Small intestine (tissue), 7 donors: ENCODE results near the gene TSGA10IP. TPM values are rescaled to one million over a fixed set of nuclear protein-coding genes. Genes with fewer than 3 reads are reported as not detected.
A peak's percentile ranks its signal among the peaks of the same experiment; 100 is the strongest.

Source experiments
- DNase-seq, 2 donors: peaks; one replicate each; pipeline versions ENCODE4 v3.0.0 to v3.0.0-alpha.2; 2013
- FAIRE-seq: peaks from 2 replicates; lab custom pipeline; 2012; peaks lifted over from hg19 to GRCh38; lab: Jason Lieb, UNC
- H3K27ac ChIP-seq, 3 donors: one replicate each; pipeline ENCODE4 v1.5.1; 2013; ENCODE audit warnings: low read length in 2 of 3, mild to moderate bottlenecking in 2 of 3, control low read depth in 1 of 3, inconsistent platforms in 1 of 3, low read depth in 1 of 3, moderate library complexity in 1 of 3
- H3K27me3 ChIP-seq, 3 donors: one replicate each; pipeline ENCODE4 v1.6.1; 2013; ENCODE audit warnings: low read length in 3 of 3, inconsistent platforms in 1 of 3; ENCODE audit not compliant: control insufficient read depth in 3 of 3, insufficient read depth in 3 of 3
- H3K36me3 ChIP-seq, 3 donors: one replicate each; pipeline ENCODE4 v1.6.1; 2013; ENCODE audit warnings: low read length in 3 of 3, inconsistent platforms in 1 of 3, low read depth in 1 of 3, mild to moderate bottlenecking in 1 of 3, moderate library complexity in 1 of 3; ENCODE audit not compliant: control insufficient read depth in 3 of 3, insufficient read depth in 2 of 3
- H3K4me1 ChIP-seq, 3 donors: one replicate each; pipeline ENCODE4 v1.6.1; 2013; ENCODE audit warnings: low read length in 2 of 3, inconsistent platforms in 1 of 3, low read depth in 1 of 3, mild to moderate bottlenecking in 1 of 3, moderate library complexity in 1 of 3; ENCODE audit not compliant: control insufficient read depth in 3 of 3, insufficient read depth in 2 of 3
- H3K4me3 ChIP-seq, 3 donors: one replicate each; pipeline ENCODE4 v1.5.1; 2013; ENCODE audit warnings: low read length in 3 of 3, control low read depth in 1 of 3, inconsistent platforms in 1 of 3, low read depth in 1 of 3, mild to moderate bottlenecking in 1 of 3, moderate library complexity in 1 of 3
- H3K9me3 ChIP-seq, 2 donors: one replicate each; pipeline ENCODE4 v1.6.1; 2013; ENCODE audit warnings: low read depth in 1 of 2, low read length in 1 of 2; ENCODE audit not compliant: control insufficient read depth in 2 of 2, insufficient read depth in 1 of 2
- WGBS, 3 donors: extraction: QIAGEN DNeasy Blood & Tissue Kit; methylation state at CpG; one replicate each; pipeline ENCODE4 v1.1.7; 2013; 5-methylcytosine and 5-hydroxymethylcytosine counted together
- polyA plus RNA-seq, 4 donors: library from polyadenylated mRNA; stranded (reverse) in 3 of 4; unstranded in 1 of 4; fragments of 200-250 nt in 3 of 4; fragments of 120-200 nt in 1 of 4; gene quantifications; one replicate each; pipeline versions ENCODE4 v1.2.1 to v1.2.3, GENCODE V29; 2013
- donor health status: healthy with polysubstance abuse.
- donor health status: control.
- donor health status: control.
- donor health status: Bipolar disorder and iron deficiency.
- donor health status: healthy.

The TSGA10IP gene
- polyA plus RNA-seq, 4 donors, result 0.07 TPM; not detected in 3

DNA sequence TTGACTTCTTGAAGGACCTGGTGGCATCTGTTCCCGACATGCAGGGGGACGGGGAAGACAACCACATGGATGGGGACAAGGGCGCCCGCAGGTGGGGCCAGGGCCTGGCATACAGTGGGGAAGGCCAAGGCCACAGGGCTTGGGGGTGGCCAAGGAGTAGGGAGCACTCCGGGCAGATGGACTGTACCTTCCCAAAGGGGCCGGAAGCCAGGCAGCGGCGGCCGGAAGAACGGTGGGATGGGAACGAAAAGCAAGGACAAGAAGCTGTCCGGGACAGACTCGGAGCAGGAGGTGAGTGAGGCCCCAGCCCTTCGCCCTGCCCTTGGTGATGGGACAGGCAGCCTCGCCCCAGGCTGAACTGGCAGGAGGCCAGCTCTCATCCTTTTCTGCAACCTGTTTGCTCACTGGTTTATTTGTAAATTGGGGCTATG is 24.9 kb upstream of the TSGA10IP start:
- no peaks in the 10 kb centered on the region for H3K27me3 ChIP-seq
- DNase-seq, result no peak
- H3K4me1 ChIP-seq, result peaks cover 3 to 22% (median 21%) of the 10 kb centered on the region in 3 donors
- 31 to 60% (median 44%) methylated on average over 15 of the region's 15 CpGs for WGBS, 3 donors
- no peak overlapping the region for H3K27ac ChIP-seq
- H3K36me3 ChIP-seq, result peaks cover 0 to 50% (median 3%) of the 10 kb centered on the region in 3 donors
- no peaks in the 10 kb centered on the region for H3K9me3 ChIP-seq
- FAIRE-seq, result no peak
- H3K4me3 ChIP-seq, result peak overlapping the region in 2 of 3 donors; percentile 85 to 90

DNA sequence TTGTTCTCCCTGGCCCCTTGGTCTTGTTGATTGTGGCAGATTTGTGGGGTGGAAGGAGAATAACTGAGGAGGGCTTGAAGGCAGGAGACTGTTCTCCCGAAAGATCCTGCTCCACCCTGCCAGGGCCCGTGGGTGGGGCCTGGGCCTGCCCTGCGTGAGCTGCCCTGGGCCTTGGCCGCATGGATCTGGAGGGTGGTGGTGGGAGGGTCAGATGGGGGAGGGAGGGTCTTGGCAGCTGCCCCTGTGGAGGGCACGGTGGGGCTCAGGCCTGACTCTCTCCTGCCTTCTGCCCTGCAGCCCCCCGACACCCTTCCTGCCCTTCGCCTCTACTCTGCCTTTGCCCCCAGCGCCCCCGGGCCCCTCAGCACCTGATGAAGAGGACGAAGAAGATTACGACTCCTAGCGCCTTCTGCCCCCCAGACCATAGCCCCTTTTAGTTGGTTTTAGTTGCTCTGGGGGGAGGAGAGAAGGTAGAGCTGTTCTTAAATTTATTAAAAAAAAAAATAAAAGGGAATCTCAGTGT is 24.2 kb upstream of the TSGA10IP start:
- H3K4me3 ChIP-seq, result no peak overlapping the region
- whole genome bisulfite sequencing, 3 donors, result 84 to 88% (median 85%) methylated on average over 11 to 12 of the region's 12 CpGs
- no peaks in the 10 kb centered on the region for H3K9me3 ChIP-seq
- DNase-seq, result no peak
- no peak overlapping the region for H3K27ac ChIP-seq
- H3K4me1 ChIP-seq, result peaks cover 3 to 22% (median 21%) of the 10 kb centered on the region in 3 donors
- H3K36me3 ChIP-seq, result peaks cover 0 to 50% (median 3%) of the 10 kb centered on the region in 3 donors
- no peaks in the 10 kb centered on the region for H3K27me3 ChIP-seq
- FAIRE-seq, result no peak

DNA sequence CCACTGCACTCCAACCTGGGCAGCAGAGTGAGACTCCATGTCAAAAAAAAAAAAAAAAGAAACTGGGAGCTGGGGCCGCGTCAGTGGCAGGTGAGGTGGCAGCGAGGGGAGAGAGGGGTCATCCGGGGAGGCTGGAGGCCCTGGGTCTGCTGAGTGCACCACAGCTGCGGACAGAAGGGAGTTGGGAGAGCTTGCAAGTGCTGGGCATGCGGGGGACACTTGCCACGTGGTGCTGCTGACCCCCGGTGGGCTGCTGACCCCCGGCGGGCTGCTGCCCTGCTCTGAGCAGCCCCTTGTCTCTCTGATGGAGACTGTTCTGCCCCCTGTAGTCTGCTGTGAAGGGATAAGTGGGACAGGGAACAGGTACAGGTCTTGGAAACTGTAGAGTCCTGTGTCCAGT is 23.4 kb upstream of the TSGA10IP start:
- 90 to 95% (median 92%) methylated on average over 7 to 10 of the region's 10 CpGs for WGBS, 3 donors
- H3K27ac ChIP-seq, result no peak overlapping the region

DNA sequence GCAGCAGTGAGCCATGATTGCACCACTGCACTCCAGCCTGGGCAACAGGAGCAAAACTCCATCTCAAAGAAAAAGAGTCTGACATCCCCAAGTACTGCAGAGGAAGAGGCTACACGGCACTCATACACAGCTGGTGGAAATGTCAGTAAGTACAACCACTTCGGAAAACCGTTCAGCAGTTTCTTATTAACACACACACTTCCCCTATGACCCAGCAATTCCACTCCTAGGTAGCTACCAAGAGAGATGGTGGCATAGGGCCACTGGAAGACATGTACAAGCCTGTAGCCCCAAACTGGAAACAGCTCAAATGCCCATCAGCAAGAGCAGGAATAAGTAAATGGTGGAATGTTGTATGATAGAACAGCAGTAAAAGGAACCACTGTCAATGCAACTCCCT is 22.7 kb upstream of the TSGA10IP start:
- WGBS, 3 donors, result 78 to 90% (median 82%) methylated on average over 3 of the region's 3 CpGs
- no peak overlapping the region for H3K4me3 ChIP-seq
- DNase-seq, result no peak
- peaks cover 0 to 17% (median 9%) of the 10 kb centered on the region in 3 donors for H3K4me1 ChIP-seq
- FAIRE-seq, result no peak
- H3K27me3 ChIP-seq, result no peaks in the 10 kb centered on the region
- no peaks in the 10 kb centered on the region for H3K9me3 ChIP-seq
- H3K36me3 ChIP-seq, result peaks cover 0 to 38% (median 3%) of the 10 kb centered on the region in 3 donors
- no peak overlapping the region for H3K27ac ChIP-seq

More for the DNA sequence above, 23.4 kb upstream of the TSGA10IP start:
- no peak overlapping the region for H3K4me3 ChIP-seq
- no peaks in the 10 kb centered on the region for H3K27me3 ChIP-seq
- no peak for DNase-seq
- H3K36me3 ChIP-seq, result peaks cover 0 to 45% (median 3%) of the 10 kb centered on the region in 3 donors
- peaks cover 3 to 22% (median 14%) of the 10 kb centered on the region in 3 donors for H3K4me1 ChIP-seq
- no peaks in the 10 kb centered on the region for H3K9me3 ChIP-seq
- FAIRE-seq, result no peak

DNA sequence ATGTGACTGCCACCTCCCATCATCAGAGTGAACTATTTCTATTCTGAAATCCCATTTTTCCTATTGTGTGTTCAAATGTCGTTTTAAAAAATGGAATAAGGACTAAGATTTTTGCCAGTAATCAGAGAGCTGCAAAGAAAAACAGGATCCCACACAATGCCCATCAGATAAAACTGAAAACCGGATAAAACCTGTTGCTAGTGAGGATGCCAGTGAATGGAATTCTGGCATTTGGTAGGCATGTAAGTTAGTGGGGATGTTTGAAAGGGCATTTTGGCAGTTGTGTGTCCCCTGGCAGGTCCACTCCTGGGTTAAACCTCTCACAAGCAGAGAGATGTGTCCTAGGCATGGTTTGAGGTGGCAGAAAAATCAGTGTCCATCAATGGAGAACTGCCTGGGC is 19.9 kb upstream of the TSGA10IP start:
- Histone ChIP-seq H3K9me3 (no peaks in the 10 kb centered on the region), H3K27ac (no peak overlapping the region), H3K27me3 (no peaks in the 10 kb centered on the region), H3K4me1 (peaks cover 0 to 6% (median 4%) of the 10 kb centered on the region in 3 donors), H3K36me3 (peaks cover 0 to 32% (median 3%) of the 10 kb centered on the region in 3 donors), H3K4me3 (no peak overlapping the region)
- FAIRE-seq (no peak), DNase-seq (no peak)
- 45 to 75% (median 64%) methylated on average over 2 of the region's 2 CpGs for WGBS, 3 donors

DNA sequence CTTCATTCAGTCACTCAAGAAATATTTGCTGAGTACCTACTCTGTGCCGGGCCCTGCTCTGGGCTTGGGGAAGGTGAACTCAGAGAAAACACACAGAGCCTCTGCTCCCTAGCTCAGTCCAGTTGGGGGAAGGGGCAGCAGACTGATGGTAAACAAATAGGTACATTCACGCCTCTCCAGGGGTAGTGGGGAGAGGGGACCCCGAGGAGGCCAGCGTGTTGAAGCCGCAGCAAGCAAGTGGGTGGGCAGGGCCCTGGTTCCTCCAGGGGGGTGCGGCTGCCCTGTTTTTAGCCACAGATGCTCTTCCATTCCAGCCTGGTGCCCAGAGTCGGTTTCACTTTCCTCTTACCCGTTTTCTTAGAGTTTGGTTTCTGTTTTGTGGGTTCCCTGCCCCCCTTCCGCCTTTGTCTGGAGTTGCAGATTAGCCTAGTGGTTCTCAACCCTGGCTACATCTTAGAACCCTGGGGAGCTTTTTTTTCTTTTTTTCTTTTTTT is 17.3 kb upstream of the TSGA10IP start:
- peaks cover 0 to 4% of the 10 kb centered on the region in 2 donors for H3K9me3 ChIP-seq
- FAIRE-seq (no peak), DNase-seq (peak in 1 of 2 donors; percentile 71)
- no peaks in the 10 kb centered on the region for H3K4me1 ChIP-seq
- H3K27me3 ChIP-seq, result peaks cover 0 to 12% (median 0%) of the 10 kb centered on the region in 3 donors
- peaks cover 0 to 10% (median 0%) of the 10 kb centered on the region in 3 donors for H3K36me3 ChIP-seq
- H3K4me3 ChIP-seq, result no peak overlapping the region
- 22 to 35% (median 23%) methylated on average over 9 of the region's 9 CpGs for WGBS, 3 donors
- peak overlapping the region in 2 of 3 donors; percentile 69 to 83 for H3K27ac ChIP-seq

DNA sequence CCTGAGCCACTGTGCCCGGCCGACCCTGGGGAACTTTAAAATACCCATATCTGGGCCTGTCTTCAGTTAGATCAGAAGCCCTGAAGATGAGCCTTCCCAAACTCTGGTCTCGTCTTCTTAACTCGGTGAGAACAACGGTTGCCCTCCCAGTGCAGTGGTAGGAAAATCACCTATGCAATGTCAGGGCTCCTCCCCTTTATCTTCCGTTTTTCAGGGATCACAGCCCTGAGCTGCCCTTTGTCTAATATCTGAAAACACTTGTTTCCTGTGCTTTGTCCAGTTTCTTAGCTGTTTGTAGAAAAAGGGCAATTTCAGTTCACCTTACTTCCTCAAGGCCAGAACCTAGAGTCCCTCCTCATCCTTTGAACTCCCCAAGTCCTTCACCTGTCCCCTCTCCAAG is 16.6 kb upstream of the TSGA10IP start:
- peak overlapping the region in 2 of 3 donors; percentile 41 to 59 for H3K27ac ChIP-seq
- peaks cover 0 to 6% (median 0%) of the 10 kb centered on the region in 3 donors for H3K36me3 ChIP-seq
- no peak overlapping the region for H3K4me3 ChIP-seq
- H3K9me3 ChIP-seq, result peaks cover 0 to 4% of the 10 kb centered on the region in 2 donors
- H3K4me1 ChIP-seq, result no peaks in the 10 kb centered on the region
- DNase-seq (no peak), FAIRE-seq (no peak)
- 61 to 74% (median 71%) methylated on average over 6 of the region's 6 CpGs for WGBS, 3 donors
- H3K27me3 ChIP-seq, result peaks cover 0 to 17% (median 0%) of the 10 kb centered on the region in 3 donors

DNA sequence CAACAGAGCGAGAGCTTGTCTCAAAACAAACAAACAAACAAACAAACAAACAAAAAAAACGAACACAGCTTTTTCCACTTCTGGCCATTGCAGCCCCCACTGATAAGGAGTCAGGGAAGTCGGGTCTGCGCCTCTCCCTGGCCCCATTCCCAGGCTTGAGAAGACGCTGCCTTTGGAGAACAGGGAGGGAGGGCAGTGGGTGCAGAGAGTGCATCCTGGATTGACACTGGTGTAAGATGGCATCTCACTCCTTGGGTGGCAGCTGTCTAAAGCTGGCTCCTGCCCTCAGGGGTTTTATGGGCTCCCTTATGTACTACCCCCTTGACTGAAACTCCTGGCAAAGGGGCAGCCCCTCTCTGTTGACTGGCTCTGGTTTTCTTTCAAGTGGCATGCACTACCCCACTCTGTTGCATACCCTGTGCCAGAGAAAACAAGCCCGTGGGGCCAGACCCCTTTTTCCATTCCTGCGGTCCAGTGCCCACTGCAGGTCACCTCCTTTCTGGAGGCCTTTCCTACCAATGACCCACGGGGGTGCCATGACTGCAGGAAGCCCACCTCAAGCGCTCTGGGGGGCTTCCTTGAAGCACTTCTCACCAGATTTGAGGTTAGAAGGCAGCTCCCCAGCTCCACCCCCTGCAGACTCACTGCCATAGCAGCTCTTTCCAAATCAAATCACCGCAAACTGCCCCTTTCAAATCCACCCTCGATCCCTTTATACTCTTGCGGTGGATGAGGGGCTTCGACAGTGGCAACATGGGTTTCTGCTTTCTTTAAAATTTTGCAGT is 13.3 kb upstream of the TSGA10IP start:
- WGBS, 3 donors, result 51 to 63% (median 57%) methylated on average over 13 of the region's 13 CpGs
- no peak for DNase-seq
- Histone ChIP-seq H3K36me3 (no peaks in the 10 kb centered on the region), H3K4me1 (no peaks in the 10 kb centered on the region), H3K4me3 (no peak overlapping the region), H3K27me3 (peaks cover 0 to 17% (median 0%) of the 10 kb centered on the region in 3 donors), H3K27ac (no peak overlapping the region), H3K9me3 (peaks cover 0 to 4% of the 10 kb centered on the region in 2 donors)
- no peak for FAIRE-seq
